SH-SY5Y (cell line): ENCODE results near the gene EOGT.

ENCODE experiments used
- GATA2 ChIP-seq: IDR thresholded peaks from 2 replicates; pipeline ENCODE4 v1.6.1; 2011; ENCODE audit warnings: mild to moderate bottlenecking, low read depth, low read length
- GATA3 ChIP-seq: IDR thresholded peaks from 2 replicates; pipeline ENCODE4 v1.6.1; 2011; ENCODE audit warnings: low read depth, mild to moderate bottlenecking, low read length, moderate library complexity

DNA sequence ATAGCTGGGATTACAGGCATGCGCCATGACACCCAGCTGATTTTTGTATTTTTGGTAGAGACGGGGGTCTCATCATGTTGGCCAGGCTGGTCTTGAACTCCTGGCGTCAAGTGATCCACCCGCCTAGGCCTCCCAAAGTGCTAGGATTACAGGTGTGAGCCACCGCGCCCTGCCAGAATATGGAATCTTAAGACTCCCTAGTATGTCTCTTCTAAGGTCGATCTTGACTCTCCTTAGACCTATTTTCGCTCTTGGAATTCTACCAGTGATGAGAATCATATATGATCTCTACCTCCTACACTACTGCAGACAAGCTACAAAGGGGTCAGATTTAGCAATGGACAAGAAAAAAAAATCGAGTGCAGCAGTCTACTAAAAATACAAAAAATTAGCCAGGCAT is 19.3 kb upstream of the EOGT start:
- no peak for TF ChIP-seq GATA3
- TF ChIP-seq GATA2: no peak
